ENCODE measurements around the gene CTNND2.

DNA sequence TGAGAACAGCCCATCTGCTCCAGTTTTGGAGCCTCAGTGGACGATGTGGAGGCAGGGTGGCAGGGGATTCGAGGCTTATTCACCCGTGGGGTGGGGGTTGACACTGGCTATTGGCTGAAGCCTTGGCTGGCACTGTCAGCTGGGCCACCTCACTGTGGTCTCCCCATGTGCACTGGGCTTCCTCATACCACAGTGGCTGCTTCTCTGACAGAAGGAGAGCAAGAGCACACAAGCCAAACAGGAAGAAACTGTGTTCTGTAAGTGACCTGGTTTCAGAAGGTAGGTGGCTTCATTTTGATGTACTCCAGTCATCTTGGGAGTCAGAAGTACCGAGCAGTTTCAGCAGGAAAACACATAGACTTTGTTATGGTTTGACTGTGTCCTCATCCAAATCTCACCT is 24.7 kb upstream of the CTNND2 start:
- TF ChIP-seq, protein P1, sequence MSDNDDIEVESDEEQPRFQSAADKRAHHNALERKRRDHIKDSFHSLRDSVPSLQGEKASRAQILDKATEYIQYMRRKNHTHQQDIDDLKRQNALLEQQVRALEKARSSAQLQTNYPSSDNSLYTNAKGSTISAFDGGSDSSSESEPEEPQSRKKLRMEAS (IDR thresholded peaks at IDR 0.05), result no peak
- TF ChIP-seq RAD21 (IDR thresholded peaks at IDR 0.05) (no peak), TAF1 (conservative IDR thresholded peaks at IDR 0.05) (no peak), RXRA (IDR thresholded peaks at IDR 0.05) (no peak), GABPA (IDR thresholded peaks at IDR 0.05 in 1 of 2, conservative IDR thresholded peaks at IDR 0.05 in 1 of 2) (no peak)
- TF ChIP-seq, protein P2, sequence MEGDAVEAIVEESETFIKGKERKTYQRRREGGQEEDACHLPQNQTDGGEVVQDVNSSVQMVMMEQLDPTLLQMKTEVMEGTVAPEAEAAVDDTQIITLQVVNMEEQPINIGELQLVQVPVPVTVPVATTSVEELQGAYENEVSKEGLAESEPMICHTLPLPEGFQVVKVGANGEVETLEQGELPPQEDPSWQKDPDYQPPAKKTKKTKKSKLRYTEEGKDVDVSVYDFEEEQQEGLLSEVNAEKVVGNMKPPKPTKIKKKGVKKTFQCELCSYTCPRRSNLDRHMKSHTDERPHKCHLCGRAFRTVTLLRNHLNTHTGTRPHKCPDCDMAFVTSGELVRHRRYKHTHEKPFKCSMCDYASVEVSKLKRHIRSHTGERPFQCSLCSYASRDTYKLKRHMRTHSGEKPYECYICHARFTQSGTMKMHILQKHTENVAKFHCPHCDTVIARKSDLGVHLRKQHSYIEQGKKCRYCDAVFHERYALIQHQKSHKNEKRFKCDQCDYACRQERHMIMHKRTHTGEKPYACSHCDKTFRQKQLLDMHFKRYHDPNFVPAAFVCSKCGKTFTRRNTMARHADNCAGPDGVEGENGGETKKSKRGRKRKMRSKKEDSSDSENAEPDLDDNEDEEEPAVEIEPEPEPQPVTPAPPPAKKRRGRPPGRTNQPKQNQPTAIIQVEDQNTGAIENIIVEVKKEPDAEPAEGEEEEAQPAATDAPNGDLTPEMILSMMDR (IDR thresholded peaks at IDR 0.05; ENCODE audit: low read depth, low read length, missing input control), result no peak
- TF ChIP-seq, protein P3, sequence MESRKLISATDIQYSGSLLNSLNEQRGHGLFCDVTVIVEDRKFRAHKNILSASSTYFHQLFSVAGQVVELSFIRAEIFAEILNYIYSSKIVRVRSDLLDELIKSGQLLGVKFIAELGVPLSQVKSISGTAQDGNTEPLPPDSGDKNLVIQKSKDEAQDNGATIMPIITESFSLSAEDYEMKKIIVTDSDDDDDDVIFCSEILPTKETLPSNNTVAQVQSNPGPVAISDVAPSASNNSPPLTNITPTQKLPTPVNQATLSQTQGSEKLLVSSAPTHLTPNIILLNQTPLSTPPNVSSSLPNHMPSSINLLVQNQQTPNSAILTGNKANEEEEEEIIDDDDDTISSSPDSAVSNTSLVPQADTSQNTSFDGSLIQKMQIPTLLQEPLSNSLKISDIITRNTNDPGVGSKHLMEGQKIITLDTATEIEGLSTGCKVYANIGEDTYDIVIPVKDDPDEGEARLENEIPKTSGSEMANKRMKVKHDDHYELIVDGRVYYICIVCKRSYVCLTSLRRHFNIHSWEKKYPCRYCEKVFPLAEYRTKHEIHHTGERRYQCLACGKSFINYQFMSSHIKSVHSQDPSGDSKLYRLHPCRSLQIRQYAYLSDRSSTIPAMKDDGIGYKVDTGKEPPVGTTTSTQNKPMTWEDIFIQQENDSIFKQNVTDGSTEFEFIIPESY (IDR thresholded peaks at IDR 0.05), result no peak
- TF ChIP-seq, protein P4, sequence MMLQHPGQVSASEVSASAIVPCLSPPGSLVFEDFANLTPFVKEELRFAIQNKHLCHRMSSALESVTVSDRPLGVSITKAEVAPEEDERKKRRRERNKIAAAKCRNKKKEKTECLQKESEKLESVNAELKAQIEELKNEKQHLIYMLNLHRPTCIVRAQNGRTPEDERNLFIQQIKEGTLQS (IDR thresholded peaks at IDR 0.05), result no peak
